GM21515 (cell line): ENCODE results near the gene MFSD6L.

Experiments
- ATAC-seq: cut with Tn5 transposase; IDR thresholded peaks from one replicate; pipeline ENCODE4 v1.9.1; 2021; ENCODE audit not compliant: unreplicated experiment

Gene MFSD6L

DNA sequence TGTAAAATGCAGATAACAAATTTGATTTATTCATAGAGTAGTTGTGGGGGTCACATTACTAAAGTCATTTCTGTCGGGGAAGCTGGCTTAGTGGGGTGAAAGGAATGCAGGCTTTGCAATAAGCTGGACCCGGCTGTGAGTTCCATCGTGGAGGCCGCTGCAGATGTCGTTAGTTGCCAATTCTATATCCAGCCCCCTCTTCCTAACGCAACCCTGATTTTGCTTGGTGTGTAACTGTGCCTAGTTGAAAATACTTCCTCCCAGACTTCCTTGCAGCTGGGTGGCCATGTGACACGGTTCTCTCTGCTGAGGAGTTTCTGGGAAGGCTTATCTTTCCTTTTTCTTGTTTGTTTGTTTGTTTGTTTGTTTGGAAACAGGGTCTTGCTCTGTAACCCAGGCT is 4.5 kb downstream of the MFSD6L start:
- no peak for ATAC-seq

GRCh38 chr17:8793649-8794048 is 5.5 kb downstream of the MFSD6L start:
- ATAC-seq, result no peak

- no peak for ATAC-seq
Measured at GRCh38 chr17:8792646-8793045, 6.5 kb downstream of the MFSD6L start.

DNA sequence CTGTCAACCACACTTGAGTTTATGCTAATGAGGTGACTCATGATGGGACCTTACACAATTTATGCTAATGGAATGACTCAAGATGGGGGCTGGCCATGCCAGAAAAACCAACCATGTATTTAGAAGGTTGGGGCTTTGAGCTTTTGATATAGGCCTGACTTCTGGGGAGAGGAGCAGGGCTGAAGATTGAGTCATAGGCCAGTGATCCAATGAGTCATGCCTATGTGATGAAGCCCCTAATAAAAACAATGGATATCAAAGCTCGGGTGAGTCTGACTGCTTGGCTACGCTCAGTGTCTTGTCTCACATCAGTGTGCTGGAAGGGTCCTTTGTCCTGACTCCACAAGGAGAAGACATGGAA is 7.3 kb downstream of the MFSD6L start:
- ATAC-seq, result no peak

- no peak for ATAC-seq
Measured at GRCh38 chr17:8791248-8791909, 7.8 kb downstream of the MFSD6L start.

DNA sequence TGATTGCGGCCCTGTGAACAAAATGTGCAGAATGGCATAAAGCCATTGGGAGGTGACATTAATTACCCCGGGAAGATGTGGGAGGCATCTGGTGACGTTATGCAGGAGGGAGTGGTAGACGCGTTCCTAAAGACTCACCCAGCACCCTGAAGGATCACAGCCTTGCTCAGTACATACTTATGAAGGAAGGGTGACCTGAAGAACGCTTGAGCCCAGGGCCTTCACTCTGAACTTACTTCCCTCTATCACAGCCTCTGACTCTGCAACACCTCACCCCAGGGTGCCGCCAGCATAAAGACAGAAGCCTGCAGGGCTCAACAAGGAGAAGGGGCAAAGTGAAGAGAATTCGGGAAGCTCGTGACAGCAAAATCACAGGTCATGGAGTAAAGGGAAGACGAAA is 9.4 kb downstream of the MFSD6L start:
- ATAC-seq, result no peak

- ATAC-seq, result no peak
Measured at GRCh38 chr17:8788998-8789397, 10.2 kb downstream of the MFSD6L start.

- ATAC-seq, result no peak
Measured at GRCh38 chr17:8785547-8786413, 13.4 kb downstream of the MFSD6L start.

DNA sequence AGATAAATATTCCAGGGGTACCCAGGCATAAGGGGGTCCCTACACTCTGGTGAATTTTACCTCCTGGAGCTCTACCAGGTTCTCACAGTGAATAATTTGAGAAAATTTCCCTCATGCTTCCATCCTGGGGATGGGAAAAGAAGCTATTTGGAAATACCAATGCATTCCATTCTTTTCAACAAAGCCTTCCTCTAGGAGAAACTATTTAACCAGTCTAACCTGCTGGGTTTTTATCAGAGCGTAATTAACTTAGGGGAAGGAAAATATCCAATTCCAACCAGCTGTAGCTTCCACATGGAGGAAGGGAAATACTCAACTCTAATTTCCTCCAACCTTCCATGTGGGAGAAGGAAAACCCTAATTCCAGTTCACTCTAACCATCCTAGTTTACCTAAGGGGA is 17.0 kb downstream of the MFSD6L start:
- ATAC-seq, result no peak

- ATAC-seq, result no peak
Measured at GRCh38 chr17:8781776-8782175, 17.4 kb downstream of the MFSD6L start.

GRCh38 chr17:8776881-8777280 is 22.3 kb downstream of the MFSD6L start:
- ATAC-seq, result no peak

DNA sequence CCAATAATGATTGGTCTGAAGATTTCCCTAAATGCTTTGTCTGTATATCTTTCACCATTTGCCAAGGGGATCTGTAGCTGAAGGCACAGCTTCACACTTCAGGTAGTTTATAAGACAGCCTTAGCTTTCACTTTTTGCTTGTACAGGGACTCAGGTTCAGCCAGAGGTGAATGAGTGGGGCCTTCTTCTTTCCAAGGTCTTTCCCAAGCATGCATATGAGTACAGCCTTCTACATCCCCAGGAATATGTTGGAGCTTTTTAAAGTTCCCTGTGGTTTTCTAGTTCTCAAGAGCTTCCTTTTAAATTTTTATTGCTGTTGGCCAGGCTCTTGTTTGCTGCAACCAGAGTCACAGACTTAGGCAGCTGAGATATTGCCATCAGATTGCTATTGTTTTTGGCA is 22.9 kb downstream of the MFSD6L start:
- no peak for ATAC-seq

DNA sequence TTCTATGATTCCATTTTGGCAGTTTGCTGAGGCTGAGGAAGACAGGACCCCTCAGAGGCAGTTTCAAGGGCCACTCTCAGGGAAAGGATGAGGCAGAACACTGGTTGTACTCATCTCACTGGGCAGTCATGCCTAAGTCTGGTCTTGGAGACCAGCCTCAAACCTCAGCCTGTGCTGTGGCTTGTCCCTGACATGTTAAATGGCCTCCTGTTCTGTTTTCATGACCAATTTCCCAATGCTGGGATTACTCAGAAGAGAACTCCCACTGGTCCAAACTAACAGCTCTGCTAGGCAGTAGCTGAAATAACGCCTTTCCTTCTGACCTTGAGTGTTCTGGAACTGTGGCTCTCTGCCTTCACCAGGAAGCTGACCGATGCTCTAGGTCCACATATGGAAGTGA is 32.4 kb downstream of the MFSD6L start:
- ATAC-seq, result no peak

GRCh38 chr17:8762012-8762411 is 37.2 kb downstream of the MFSD6L start:
- ATAC-seq, result no peak

GRCh38 chr17:8758137-8758596 is 41.0 kb downstream of the MFSD6L start, which contains the start of gene SPDYE4:
SPDYE4 (minus strand) TSS chr17:8758546; CDS start chr17:8758382, 164 bp downstream.
- no peak for ATAC-seq

GRCh38 chr17:8757189-8757588 is 42.0 kb downstream of the MFSD6L start:
- ATAC-seq, result no peak

- no peak for ATAC-seq
Measured at GRCh38 chr17:8755590-8756255, 43.4 kb downstream of the MFSD6L start.

DNA sequence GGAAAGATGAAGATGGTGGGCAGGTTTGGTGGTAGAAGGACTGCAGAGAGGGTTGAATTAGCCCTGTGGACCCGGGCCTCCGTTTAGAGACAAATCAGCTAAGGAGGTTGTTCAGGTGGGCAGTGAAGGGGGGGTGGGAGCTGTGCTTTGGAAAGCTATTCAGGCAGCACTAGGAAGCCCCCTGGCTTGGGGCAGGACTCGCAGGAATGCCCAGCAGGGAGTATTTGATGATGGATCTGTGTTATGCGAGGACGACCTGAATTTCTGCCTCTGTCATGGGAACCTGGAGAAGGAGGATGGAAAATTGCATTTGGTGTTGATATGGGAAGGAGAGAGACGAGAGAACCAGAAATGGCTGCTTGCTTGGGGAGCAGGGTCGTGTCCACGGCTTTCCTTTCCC is 44.3 kb downstream of the MFSD6L start:
- ATAC-seq, result no peak

DNA sequence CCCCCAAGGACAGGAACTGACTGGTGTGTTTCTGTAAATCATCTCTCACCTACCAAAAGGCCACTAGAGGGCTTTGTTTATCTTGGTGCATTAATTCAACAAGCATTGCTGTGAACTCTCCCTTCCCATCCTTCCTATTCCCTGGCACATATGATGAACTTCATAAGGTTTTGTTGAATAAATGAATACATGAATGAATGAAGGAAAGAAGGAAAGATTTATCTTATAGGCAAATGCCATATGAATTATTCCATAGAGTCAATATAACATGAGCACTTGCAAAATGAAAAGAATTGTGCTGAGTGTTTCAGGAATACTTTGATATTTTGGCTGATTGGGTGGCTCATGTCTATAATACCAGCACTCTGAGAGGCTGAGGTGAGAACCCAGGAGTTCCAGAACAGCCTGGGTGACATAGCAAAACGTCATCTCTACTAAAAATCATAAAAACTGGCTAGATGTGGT is 45.2 kb downstream of the MFSD6L start:
- ATAC-seq, result no peak

DNA sequence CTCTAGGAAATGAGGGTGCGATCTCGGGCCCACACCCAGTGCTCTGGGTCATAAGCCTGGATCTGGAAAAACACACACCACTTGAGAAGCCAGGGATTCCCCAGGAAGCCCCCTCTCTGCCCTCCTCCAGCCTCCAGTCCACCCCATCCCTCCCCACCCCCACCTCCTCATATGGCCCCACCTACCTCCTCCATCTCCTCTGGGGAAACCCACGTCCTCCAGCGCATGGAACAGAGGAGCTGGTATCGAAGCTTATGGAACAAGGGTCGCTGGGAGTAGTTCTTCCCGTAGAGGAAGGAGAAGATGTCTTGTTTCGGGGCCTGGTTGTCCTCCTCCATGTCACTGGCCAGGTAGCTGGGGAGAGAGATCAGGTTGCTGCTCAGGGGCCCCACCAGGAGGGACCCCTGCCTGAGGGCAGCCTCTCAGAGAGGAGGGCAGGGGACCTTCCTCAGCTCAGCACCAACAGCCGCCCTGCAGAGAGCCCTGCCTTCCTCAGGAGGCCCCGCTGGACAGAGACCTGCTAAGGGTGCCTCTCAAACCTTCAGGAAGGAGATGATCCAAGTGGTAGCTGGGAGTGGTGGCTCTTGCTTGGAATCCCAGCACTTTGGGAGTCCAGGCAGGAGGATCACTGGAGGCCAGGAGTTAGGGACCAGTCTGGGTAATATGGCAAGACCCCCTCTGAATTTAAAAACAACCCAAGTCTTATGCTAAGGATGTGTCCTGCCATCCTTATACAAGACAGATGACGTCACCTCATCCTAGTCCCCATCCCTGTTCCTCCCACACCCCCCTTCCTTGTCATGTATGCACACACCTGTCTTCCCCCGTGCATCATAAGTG is 45.8 kb downstream of the MFSD6L start:
- ATAC-seq, result no peak

DNA sequence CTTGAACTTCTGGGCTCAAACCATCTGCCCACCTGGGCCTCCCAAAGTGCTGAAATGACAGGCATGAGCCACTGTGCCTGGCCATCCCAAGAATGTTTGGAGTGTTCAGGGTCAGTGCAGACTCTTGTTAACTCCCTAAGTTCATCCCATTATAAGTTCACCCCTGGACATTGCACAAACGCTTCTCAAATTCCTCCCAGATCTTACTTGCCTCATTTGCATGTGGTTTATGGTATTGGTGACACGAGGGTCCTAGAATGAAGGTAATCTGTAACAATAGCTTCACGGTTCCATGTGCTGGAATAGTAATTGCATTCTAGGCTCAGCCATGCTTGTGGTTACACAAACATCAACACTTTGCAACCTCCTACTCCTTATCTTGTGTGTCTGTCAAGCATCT is 49.5 kb downstream of the MFSD6L start:
- ATAC-seq, result no peak
